HepG2 (cell line): ENCODE data around the gene WDFY1. TPM values are rescaled to one million over a fixed set of nuclear protein-coding genes. Genes with fewer than 3 reads are reported as not detected.

Experiments used
- ATAC-seq: fragments of 200-7000 bp; cut with Tn5 transposase; 3 replicates; pipeline ENCODE4 v1.9.1; 2020; ENCODE audit warnings: mild to moderate bottlenecking, moderate library complexity
- BruUV-seq: library from RNA; stranded (reverse); fragments of 400-500 nt; replicated peaks from 2 replicates; lab custom pipeline; 2021; lab: Mats Ljungman, UMichigan
- CTCF ChIA-PET: fragments of 300-600 bp; formaldehyde crosslinking; extraction: SDS; loops from one replicate; lab custom pipeline; 2021; ENCODE audit warnings: low total read pairs, inconsistent platforms, low intra/inter-chr PET ratio; lab: Yijun Ruan, JAX
- POLR2A ChIA-PET: fragments of 350-600 bp; sonication (Branson Sonifier 250); formaldehyde crosslinking; loops from one replicate; lab custom pipeline; 2020; ENCODE audit warnings: antibody characterized with exemption, inconsistent platforms; lab: Yijun Ruan, JAX
- DNase-seq: peaks from one replicate; pipeline ENCODE4 v3.0.0-alpha.2; 2015; ENCODE audit warnings: low spot score
- FAIRE-seq: peaks from 3 replicates; lab custom pipeline; 2011; peaks lifted over from hg19 to GRCh38; lab: Jason Lieb, UNC
- H2AFZ ChIP-seq: one replicate; pipeline ENCODE4 v1.6.1; 2011; ENCODE audit warnings: low read length, inconsistent platforms
- H3K27ac ChIP-seq: fragments of 300-600 bp; 3 replicates; pipeline ENCODE4 v1.8.0; 2011; ENCODE audit warnings: mixed run types, mild to moderate bottlenecking, mixed read lengths, low read length, inconsistent platforms; ENCODE audit not compliant: insufficient read depth; ENCODE audit errors: extremely low read length
- H3K27me3 ChIP-seq, 2 experiments: fragments of 200-600 bp in 1 of 2; 2 replicates in 1 of 2; 3 replicates in 1 of 2; pipeline versions ENCODE4 v1.6.0 to v1.8.0; 2011; ENCODE audit warnings: low read length in 2 of 2, mild to moderate bottlenecking in 2 of 2, moderate library complexity in 2 of 2, inconsistent platforms in 1 of 2; ENCODE audit not compliant: insufficient read depth in 2 of 2, control insufficient read depth in 1 of 2
- H3K36me3 ChIP-seq, 2 experiments: fragments of 200-600 bp in 1 of 2; replicated peaks in 1 of 2; 2 replicates in 1 of 2; 3 replicates in 1 of 2; pipeline versions ENCODE4 v1.5.1 to v1.8.0; 2011; ENCODE audit warnings: low read length in 2 of 2, inconsistent platforms in 1 of 2; ENCODE audit not compliant: insufficient read depth in 2 of 2, control insufficient read depth in 1 of 2
- H3K4me1 ChIP-seq: 2 replicates; pipeline ENCODE4 v1.5.1; 2012; ENCODE audit warnings: low read length, inconsistent platforms; ENCODE audit not compliant: insufficient read depth
- H3K4me2 ChIP-seq: 2 replicates; pipeline ENCODE4 v1.6.0; 2011; ENCODE audit warnings: low read depth, low read length, inconsistent platforms
- H3K4me3 ChIP-seq, 3 experiments: fragments of 200-600 bp in 1 of 3; sonication (generic), shearing (Covaris generic) in 1 of 3; replicated peaks in 1 of 3; 2 replicates each; pipeline ENCODE4 v1.5.1; 2011 to 2016; ENCODE audit warnings: low read length in 3 of 3, inconsistent platforms in 2 of 3, low read depth in 2 of 3, mild to moderate bottlenecking in 2 of 3, control low read depth in 1 of 3, mixed read lengths in 1 of 3; ENCODE audit not compliant: insufficient read depth in 1 of 3
- H3K79me2 ChIP-seq: one replicate; pipeline ENCODE4 v1.6.1; 2011; ENCODE audit warnings: low read length, inconsistent platforms; ENCODE audit not compliant: insufficient read depth
- H3K9ac ChIP-seq: 2 replicates; pipeline ENCODE4 v1.6.0; 2011; ENCODE audit warnings: mild to moderate bottlenecking, low read depth, low read length, inconsistent platforms; ENCODE audit not compliant: insufficient read depth
- H3K9me3 ChIP-seq: 2 replicates; pipeline ENCODE4 v1.5.1; 2012; ENCODE audit warnings: mild to moderate bottlenecking, low read length
- H4K20me1 ChIP-seq: 2 replicates; pipeline ENCODE4 v1.6.0; 2011; ENCODE audit warnings: inconsistent platforms, mild to moderate bottlenecking, low read length, moderate library complexity; ENCODE audit not compliant: insufficient read depth
- ATF3 ChIP-seq: sonication (generic); formaldehyde crosslinking; IDR thresholded peaks from 2 replicates; pipeline ENCODE4 v1.4.0; 2020; ENCODE audit warnings: missing genetic modification reagents
- ATF4 ChIP-seq, 2 experiments: fragments of 450-650 bp in 1 of 2; sonication (generic) in 1 of 2; formaldehyde crosslinking; IDR thresholded peaks; 2 replicates each; pipeline versions ENCODE4 v1.5.0 to v1.8.0; 2020 to 2022; ENCODE audit warnings: mild to moderate bottlenecking in 1 of 2, missing genetic modification reagents in 1 of 2
- CEBPB ChIP-seq: IDR thresholded peaks from 2 replicates; pipeline ENCODE4 v1.6.1; 2011; ENCODE audit warnings: low read depth, low read length, improper control_type of control experiment, borderline replicate concordance
- DMTF1 ChIP-seq: sonication (generic); formaldehyde crosslinking; IDR thresholded peaks from 2 replicates; pipeline ENCODE4 v1.4.0; 2020; ENCODE audit warnings: mild to moderate bottlenecking, missing genetic modification reagents
- WGBS: methylation state at CpG from one replicate; pipeline ENCODE4 v1.1.6; 2017; ENCODE audit warnings: low lambda C conversion rate; 5-methylcytosine and 5-hydroxymethylcytosine counted together
- in situ Hi-C: cut with HindIII; loops from 2 replicates; pipeline ENCODE4 v1.10.0; 2017; ENCODE audit warnings: low pct_unique_long_range_greater_than_20kb; ENCODE audit not compliant: extremely low pct_ligation_motif_present
- intact Hi-C: fragments of 100-400 bp; cut with micrococcal nuclease; formaldehyde crosslinking; loops from one replicate; pipeline ENCODE4 v1.10.0; 2022; ENCODE audit not compliant: unreplicated experiment
- polyA plus RNA-seq, 8 experiments: library from polyadenylated mRNA; depleted of rRNA in 3 of 8; stranded (reverse) in 7 of 8; unstranded in 1 of 8; fragments of >200 nt; fragmentation: Illumina TruSeq in 4 of 8; extraction: Trizol in 4 of 8; gene quantifications; 2 replicates each; pipeline versions ENCODE4 v1.2.1 to v1.2.3, GENCODE V29; 2011 to 2016; ENCODE audit warnings: low read depth in 4 of 8, missing spikeins in 1 of 8, mixed read lengths in 1 of 8; ENCODE audit not compliant: insufficient read depth in 1 of 8
- total RNA-seq, 5 experiments: library from RNA; depleted of rRNA; stranded (reverse); fragments of >200 nt; fragmentation: Illumina TruSeq; extraction: Trizol; gene quantifications; 2 replicates each; pipeline ENCODE4 v1.2.3, GENCODE V29; 2016; ENCODE audit warnings: low read depth in 1 of 5

Gene WDFY1
- total and polyA plus RNA-seq, 2 of the 13 experiments (the other 11 are each of a cell fraction or from before 2014, with no cell fraction given) = 77.0 to 78.4 TPM

- in situ Hi-C loops = no loop called here
- no peaks in the 10 kb centered on the region for H3K9me3 ChIP-seq
- H4K20me1 ChIP-seq = no peaks in the 10 kb centered on the region
- H2AFZ ChIP-seq = no peak overlapping the region
- no peak overlapping the region for H3K9ac ChIP-seq
- WGBS = 89% methylated on average over 4 of the region's 4 CpGs
- ChIA-PET POLR2A (no interaction called here), CTCF (no interaction called here)
- H3K4me3 ChIP-seq = no peak overlapping the region
- H3K27me3 ChIP-seq = no peaks in the 10 kb centered on the region
- BruUV-seq = no TSS peak
- no peak for DNase-seq
- intact Hi-C loops = no loop called here
- peaks cover 9% of the 10 kb centered on the region for H3K4me1 ChIP-seq
- FAIRE-seq = no peak
- no peaks in the 10 kb centered on the region for H3K79me2 ChIP-seq
- H3K4me2 ChIP-seq = no peak overlapping the region
- no peak overlapping the region for H3K27ac ChIP-seq
- TF ChIP-seq ATF3 (CRISPR knock-in tag) = no peak
- TF ChIP-seq CEBPB = peak; percentile 52; the same call in 1 of the 2 replicates
- peak in 1 of 2 experiments; percentile 36; a peak in 1 of 4 replicates for TF ChIP-seq ATF4 (CRISPR knock-in tag; IDR thresholded peaks at IDR 0.05)
- TF ChIP-seq DMTF1 = no peak
- TF ChIP-seq, all 625 proteins: peak for 2
- ATAC-seq = no peak
- H3K36me3 ChIP-seq = no peaks in the 10 kb centered on the region
Observed at GRCh38 chr2:223978451-223978850, 33.3 kb upstream of the WDFY1 start.
